Measurements from ENCODE around the gene CCDC3.

The CCDC3 gene

GRCh38 chr10:12852687-12853086 lies 148.8 kb downstream of the CCDC3 start:
- TF ChIP-seq POLR2A (IDR thresholded peaks at IDR 0.05; ENCODE audit: low read length) (no peak), GATA1 (IDR thresholded peaks at IDR 0.05; ENCODE audit: low read depth, low read length) (no peak)

GRCh38 chr10:12849319-12850181 lies 152.0 kb downstream of the CCDC3 start:
- TF ChIP-seq GATA1 (IDR thresholded peaks at IDR 0.05; ENCODE audit: low read depth, low read length) (no peak), POLR2A (IDR thresholded peaks at IDR 0.05; ENCODE audit: low read length) (no peak)
- DNase-seq = no peak

More at GRCh38 chr10:12852687-12853086, 148.8 kb downstream of the CCDC3 start:
- no peak for DNase-seq

GRCh38 chr10:12848439-12849173 lies 152.9 kb downstream of the CCDC3 start:
- no peak for DNase-seq
- TF ChIP-seq GATA1 (IDR thresholded peaks at IDR 0.05; ENCODE audit: low read depth, low read length) = no peak
- no peak for TF ChIP-seq POLR2A (IDR thresholded peaks at IDR 0.05; ENCODE audit: low read length)

GRCh38 chr10:12847361-12847975 lies 154.0 kb downstream of the CCDC3 start:
- DNase-seq = peak; percentile 34 to 55
- TF ChIP-seq GATA1 (IDR thresholded peaks at IDR 0.05; ENCODE audit: low read depth, low read length) = no peak
- TF ChIP-seq POLR2A (IDR thresholded peaks at IDR 0.05; ENCODE audit: low read length) = no peak

- no peak for DNase-seq
- TF ChIP-seq GATA1 (IDR thresholded peaks at IDR 0.05; ENCODE audit: low read depth, low read length) (no peak), POLR2A (IDR thresholded peaks at IDR 0.05; ENCODE audit: low read length) (no peak)
These were observed 154.8 kb downstream of the CCDC3 start for GRCh38 chr10:12846718-12847117.
